ENCODE measurements around the gene EIF4E3.

GRCh38 chr3:71713041-71713440 lies 12.2 kb downstream of the EIF4E3 start:
- TF ChIP-seq CTCF (IDR thresholded peaks at IDR 0.05), result no peak
- TF ChIP-seq POLR2A (IDR thresholded peaks at IDR 0.05), result no peak

Data from testis (tissue), 2 donors.